Measurements from ENCODE around the gene ARHGAP25. TPM values are rescaled to one million over a fixed set of nuclear protein-coding genes. Genes with fewer than 3 reads are reported as not detected.
"Not testable (repeated sequence)": the region's sequence is repeated elsewhere in the genome, so short reads cannot be mapped to it uniquely, and the experiment has no call there.

ARHGAP25 gene
- total RNA-seq, 1 donor from 2014 or later: 31.8 TPM

- no peak for ATAC-seq
- Histone ChIP-seq H3K27ac (no peak overlapping the region), H3K4me1 (peaks cover 18% of the 10 kb centered on the region)
Observed at GRCh38 chr2:68800027-68800401, 65.4 kb downstream of the ARHGAP25 start.

GRCh38 chr2:68800517-68800916, 65.9 kb downstream of the ARHGAP25 start:
- Histone ChIP-seq H3K36me3 (peaks cover 11% of the 10 kb centered on the region), H3K4me1 (peaks cover 17% of the 10 kb centered on the region), H3K4me3 (no peak overlapping the region), H3K27me3 (no peaks in the 10 kb centered on the region), H3K27ac (no peak overlapping the region), H3K9me3 (no peaks in the 10 kb centered on the region)
- intact Hi-C loops (cut with DNase I): no loop called here
- no peak for TF ChIP-seq CTCF (IDR thresholded peaks at IDR 0.05)
- DNase-seq (no peak), ATAC-seq (no peak)

More at GRCh38 chr2:68800027-68800401, 65.4 kb downstream of the ARHGAP25 start:
- intact Hi-C loops (cut with DNase I): no loop called here
- DNase-seq: no peak
- H3K9me3 ChIP-seq: no peaks in the 10 kb centered on the region
- H3K27me3 ChIP-seq: no peaks in the 10 kb centered on the region
- H3K36me3 ChIP-seq: peaks cover 11% of the 10 kb centered on the region
- no peak overlapping the region for H3K4me3 ChIP-seq
- no peak for TF ChIP-seq CTCF (IDR thresholded peaks at IDR 0.05)

- H3K4me3 ChIP-seq; H3K27me3 ChIP-seq; DNase-seq; intact Hi-C loops (cut with DNase I); H3K9me3 ChIP-seq; ATAC-seq; H3K27ac ChIP-seq: not testable (repeated sequence)
- peaks cover 25% of the 10 kb centered on the region for H3K4me1 ChIP-seq
- H3K36me3 ChIP-seq: peaks cover 17% of the 10 kb centered on the region
Observed at GRCh38 chr2:68802161-68802560, 67.5 kb downstream of the ARHGAP25 start.

GRCh38 chr2:68805025-68805424, 70.4 kb downstream of the ARHGAP25 start:
- Histone ChIP-seq H3K4me1 (peaks cover 31% of the 10 kb centered on the region), H3K9me3 (no peaks in the 10 kb centered on the region)

GRCh38 chr2:68806511-68807109, 72.0 kb downstream of the ARHGAP25 start:
- intact Hi-C loops (cut with DNase I): no loop called here
- ATAC-seq (peak; percentile 33), DNase-seq (no peak)
- H3K36me3 ChIP-seq: peaks cover 25% of the 10 kb centered on the region
- H3K4me3 ChIP-seq: no peak overlapping the region
- H3K4me1 ChIP-seq: peaks cover 40% of the 10 kb centered on the region
- TF ChIP-seq CTCF (IDR thresholded peaks at IDR 0.05): no peak
- no peak overlapping the region for H3K27ac ChIP-seq
- no peaks in the 10 kb centered on the region for H3K27me3 ChIP-seq
- no peaks in the 10 kb centered on the region for H3K9me3 ChIP-seq

More at GRCh38 chr2:68805025-68805424, 70.4 kb downstream of the ARHGAP25 start:
- H3K27me3 ChIP-seq: no peaks in the 10 kb centered on the region
- intact Hi-C loops (cut with DNase I): no loop called here
- no peak for TF ChIP-seq CTCF (IDR thresholded peaks at IDR 0.05)
- H3K4me3 ChIP-seq: no peak overlapping the region
- ATAC-seq: no peak
- peaks cover 25% of the 10 kb centered on the region for H3K36me3 ChIP-seq
- DNase-seq: no peak
- no peak overlapping the region for H3K27ac ChIP-seq

- H3K4me3 ChIP-seq: no peak overlapping the region
- H3K36me3 ChIP-seq: peaks cover 36% of the 10 kb centered on the region
- peak; percentile 77 for ATAC-seq
- no peak overlapping the region for H3K27ac ChIP-seq
- no peaks in the 10 kb centered on the region for H3K27me3 ChIP-seq
- DNase-seq: peak; percentile 65
- H3K9me3 ChIP-seq: no peaks in the 10 kb centered on the region
- intact Hi-C loops (cut with DNase I): no loop called here
- no peak for TF ChIP-seq CTCF (IDR thresholded peaks at IDR 0.05)
- H3K4me1 ChIP-seq: peaks cover 45% of the 10 kb centered on the region
Observed at GRCh38 chr2:68807821-68808266, 73.2 kb downstream of the ARHGAP25 start.

Measured in upper lobe of right lung (tissue), 1 donor.